A549 (cell line): ENCODE data around the gene PPP1R15A. TPM values are rescaled to one million over a fixed set of nuclear protein-coding genes. Genes with fewer than 3 reads are reported as not detected.

Experiments
- ATAC-seq, 2 experiments: fragments of 200-7000 bp in 1 of 2; fragments of >200 bp in 1 of 2; cut with Nextera tagmentation in 1 of 2; cut with Tn5 transposase in 1 of 2; 3 replicates each; pipeline versions ENCODE4 v1.8.0 to v1.9.1; 2018 to 2020; ENCODE audit warnings: mild to moderate bottlenecking in 1 of 2, moderate library complexity in 1 of 2
- CTCF ChIA-PET: fragments of 300-600 bp; sonication (Branson Sonifier 250); formaldehyde crosslinking; extraction: SDS; loops from one replicate; lab custom pipeline; 2021; ENCODE audit warnings: antibody characterized with exemption, inconsistent platforms; lab: Yijun Ruan, JAX
- POLR2A ChIA-PET: fragments of 350-600 bp; formaldehyde crosslinking; extraction: SDS; loops from one replicate; lab custom pipeline; 2021; ENCODE audit warnings: antibody characterized with exemption, inconsistent platforms; lab: Yijun Ruan, JAX
- DNase-seq, 2 experiments: peaks; one replicate each; pipeline versions ENCODE4 v3.0.0 to v3.0.0-alpha.2; 2011 to 2016; ENCODE audit warnings: low read depth in 1 of 2, low spot score in 1 of 2
- FAIRE-seq: peaks from 2 replicates; lab custom pipeline; 2011; peaks lifted over from hg19 to GRCh38; lab: Jason Lieb, UNC
- H3K27ac ChIP-seq, 2 experiments: fragments of >200 bp; sonication (Bioruptor Twin); formaldehyde crosslinking; 3 replicates each; pipeline ENCODE4 v1.5.1; 2016 to 2017
- H3K4me1 ChIP-seq: fragments of >200 bp; sonication (Bioruptor Twin); formaldehyde crosslinking; 3 replicates; pipeline ENCODE4 v1.6.1; 2016
- H3K4me2 ChIP-seq: fragments of >200 bp; sonication (Bioruptor Twin); formaldehyde crosslinking; 3 replicates; pipeline ENCODE4 v1.6.1; 2016
- H3K4me3 ChIP-seq: fragments of >200 bp; sonication (Bioruptor Twin); formaldehyde crosslinking; 3 replicates; pipeline ENCODE4 v1.5.1; 2016
- H3K9me3 ChIP-seq: fragments of >200 bp; sonication (Bioruptor Twin); formaldehyde crosslinking; 3 replicates; pipeline ENCODE4 v1.6.1; 2016
- CHD2 ChIP-seq: fragments of 150-350 bp; IDR thresholded peaks from 2 replicates; pipeline ENCODE4 v1.6.1; 2014; ENCODE audit warnings: low read length; ENCODE audit not compliant: partially characterized antibody
- EHF ChIP-seq: fragments of 250-450 bp; sonication (Bioruptor Pico); IDR thresholded peaks from 2 replicates; pipeline ENCODE4 v1.5.0; 2020; ENCODE audit warnings: mild to moderate bottlenecking
- ESRRA ChIP-seq: fragments of 150-350 bp; IDR thresholded peaks from 2 replicates; pipeline ENCODE4 v1.6.1; 2014; ENCODE audit warnings: mild to moderate bottlenecking, low read length, borderline replicate concordance
- FOSL2 ChIP-seq, 2 experiments: fragments of 450-650 bp in 1 of 2; fragments of >200 bp in 1 of 2; sonication (Bioruptor Twin) in 1 of 2; formaldehyde crosslinking; IDR thresholded peaks; 2 replicates each; pipeline versions ENCODE4 v1.5.0 to v1.6.1; 2016 to 2020; ENCODE audit warnings: mild to moderate bottlenecking in 1 of 2, moderate library complexity in 1 of 2
- GATA3 ChIP-seq: IDR thresholded peaks from 2 replicates; pipeline ENCODE4 v1.6.1; 2012; ENCODE audit warnings: borderline replicate concordance
- HEYL ChIP-seq: fragments of 250-450 bp; sonication (Bioruptor Pico); IDR thresholded peaks from 2 replicates; pipeline ENCODE4 v1.8.0; 2021; ENCODE audit warnings: mild to moderate bottlenecking, moderate library complexity
- HOXA7 ChIP-seq: fragments of 250-450 bp; sonication (Bioruptor Pico); IDR thresholded peaks from 2 replicates; pipeline ENCODE4 v1.5.0; 2020; ENCODE audit warnings: mild to moderate bottlenecking, moderate library complexity
- HOXB13 ChIP-seq: fragments of 250-450 bp; sonication (Bioruptor Pico); IDR thresholded peaks from 2 replicates; pipeline ENCODE4 v1.5.0; 2020; ENCODE audit warnings: low read depth, mild to moderate bottlenecking, moderate library complexity
- KDM5A ChIP-seq: fragments of 200-600 bp; sonication (generic); IDR thresholded peaks from 2 replicates; pipeline ENCODE4 v1.6.1; 2016; ENCODE audit warnings: antibody characterized with exemption, mild to moderate bottlenecking
- MAFK ChIP-seq: fragments of 450-650 bp; IDR thresholded peaks from 2 replicates; pipeline ENCODE4 v1.6.1; 2014; ENCODE audit not compliant: partially characterized antibody
- MYC ChIP-seq: IDR thresholded peaks from 2 replicates; pipeline ENCODE4 v1.6.1; 2012; ENCODE audit warnings: mild to moderate bottlenecking, inconsistent platforms, low read length, improper control_type of control experiment, borderline replicate concordance
- NFE2L2 ChIP-seq: fragments of 150-350 bp; conservative IDR thresholded peaks from 2 replicates; pipeline ENCODE4 v1.6.1; 2014; ENCODE audit warnings: low read length
- NPAS2 ChIP-seq: fragments of 250-450 bp; sonication (Bioruptor Pico); IDR thresholded peaks from 2 replicates; pipeline ENCODE4 v1.8.0; 2022; ENCODE audit warnings: mild to moderate bottlenecking, moderate library complexity, borderline replicate concordance
- PHF8 ChIP-seq: fragments of 200-600 bp; sonication (generic); IDR thresholded peaks from 2 replicates; pipeline ENCODE4 v1.6.1; 2016; ENCODE audit warnings: low read depth, mild to moderate bottlenecking, antibody characterized with exemption, moderate library complexity, borderline replicate concordance
- POLR2A ChIP-seq: IDR thresholded peaks from 2 replicates; pipeline ENCODE4 v1.6.1; 2012; ENCODE audit warnings: mild to moderate bottlenecking, low read length
- POLR2AphosphoS2 ChIP-seq: conservative IDR thresholded peaks from 2 replicates; pipeline ENCODE4 v1.6.1; 2012; ENCODE audit warnings: low read length, improper control_type of control experiment, inconsistent platforms
- RFX5 ChIP-seq: fragments of 450-650 bp; IDR thresholded peaks from 2 replicates; pipeline ENCODE4 v1.7.1; 2014; ENCODE audit warnings: antibody characterized with exemption, mild to moderate bottlenecking, moderate library complexity
- TP53 ChIP-seq: fragments of 250-450 bp; sonication (Bioruptor Pico); IDR thresholded peaks from 2 replicates; pipeline ENCODE4 v1.5.0; 2021; ENCODE audit warnings: mild to moderate bottlenecking, moderate library complexity
- ZSCAN20 ChIP-seq: fragments of 250-450 bp; sonication (Bioruptor Pico); IDR thresholded peaks from 2 replicates; pipeline ENCODE4 v1.8.0; 2022; ENCODE audit warnings: mild to moderate bottlenecking, moderate library complexity
- WGBS: methylation state at CpG from one replicate; pipeline ENCODE4 v1.1.6; 2017; ENCODE audit errors: missing lambda C conversion rate; 5-methylcytosine and 5-hydroxymethylcytosine counted together
- polyA plus RNA-seq, 4 experiments: library from polyadenylated mRNA; depleted of rRNA in 3 of 4; stranded (reverse); fragments of >200 nt; fragmentation: RNase III in 1 of 4; extraction: RNeasy Plus Mini Kit Qiagen cat#74134 plus additional on column Dnase treatment in 1 of 4; gene quantifications; 2 replicates in 3 of 4; 3 replicates in 1 of 4; pipeline ENCODE4 v1.2.3, GENCODE V29; 2011 to 2017
- TF ChIP-seq, protein P1 (sequence below): fragments of >200 bp; sonication (Bioruptor Twin); formaldehyde crosslinking; IDR thresholded peaks from 3 replicates; pipeline ENCODE4 v1.6.1; 2016
- TF ChIP-seq, protein P2 (sequence below): fragments of >200 bp; sonication (Bioruptor Twin); formaldehyde crosslinking; IDR thresholded peaks from 3 replicates; pipeline ENCODE4 v1.5.1; 2016
- TF ChIP-seq, protein P3 (sequence below): fragments of 450-650 bp; IDR thresholded peaks from 2 replicates; pipeline ENCODE4 v1.6.1; 2014; ENCODE audit warnings: antibody characterized with exemption
- TF ChIP-seq, protein P4 (sequence below): fragments of 200-600 bp; sonication (generic); IDR thresholded peaks from 2 replicates; pipeline ENCODE4 v1.6.1; 2016; ENCODE audit warnings: antibody characterized with exemption, mild to moderate bottlenecking, moderate library complexity
- TF ChIP-seq, protein P5 (sequence below): fragments of 250-450 bp; sonication (Bioruptor Pico); IDR thresholded peaks from 2 replicates; pipeline ENCODE4 v1.5.0; 2021; ENCODE audit warnings: mild to moderate bottlenecking, moderate library complexity, borderline replicate concordance

The PPP1R15A gene
- polyA plus RNA-seq, 2 of the 4 experiments (the other 2 are of a cell fraction) = 29.7 to 74.2 TPM

DNA sequence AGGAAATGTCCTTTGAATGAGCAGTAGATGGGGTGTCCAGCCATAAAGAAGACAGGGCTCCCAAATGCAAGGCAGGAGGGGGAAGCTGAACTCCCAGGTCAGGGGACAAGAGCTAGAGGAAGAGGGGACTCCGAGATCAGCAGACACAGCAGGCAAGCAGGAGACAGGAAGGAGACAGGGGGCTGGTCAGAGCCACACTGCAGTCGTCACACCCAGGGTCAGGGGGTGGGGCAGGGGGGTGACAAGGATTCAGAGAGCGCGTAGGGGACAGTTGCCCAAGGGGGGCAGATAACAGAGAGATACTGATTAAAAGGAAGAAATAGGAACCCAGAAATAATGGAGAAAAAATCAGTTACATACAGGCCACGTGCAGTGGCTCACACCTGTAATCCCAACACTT lies 39.2 kb upstream of the PPP1R15A start:
- POLR2A ChIA-PET = no interaction called here
- TF ChIP-seq, protein P1, sequence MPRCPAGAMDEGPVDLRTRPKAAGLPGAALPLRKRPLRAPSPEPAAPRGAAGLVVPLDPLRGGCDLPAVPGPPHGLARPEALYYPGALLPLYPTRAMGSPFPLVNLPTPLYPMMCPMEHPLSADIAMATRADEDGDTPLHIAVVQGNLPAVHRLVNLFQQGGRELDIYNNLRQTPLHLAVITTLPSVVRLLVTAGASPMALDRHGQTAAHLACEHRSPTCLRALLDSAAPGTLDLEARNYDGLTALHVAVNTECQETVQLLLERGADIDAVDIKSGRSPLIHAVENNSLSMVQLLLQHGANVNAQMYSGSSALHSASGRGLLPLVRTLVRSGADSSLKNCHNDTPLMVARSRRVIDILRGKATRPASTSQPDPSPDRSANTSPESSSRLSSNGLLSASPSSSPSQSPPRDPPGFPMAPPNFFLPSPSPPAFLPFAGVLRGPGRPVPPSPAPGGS = no peak
- TF ChIP-seq, protein P2, sequence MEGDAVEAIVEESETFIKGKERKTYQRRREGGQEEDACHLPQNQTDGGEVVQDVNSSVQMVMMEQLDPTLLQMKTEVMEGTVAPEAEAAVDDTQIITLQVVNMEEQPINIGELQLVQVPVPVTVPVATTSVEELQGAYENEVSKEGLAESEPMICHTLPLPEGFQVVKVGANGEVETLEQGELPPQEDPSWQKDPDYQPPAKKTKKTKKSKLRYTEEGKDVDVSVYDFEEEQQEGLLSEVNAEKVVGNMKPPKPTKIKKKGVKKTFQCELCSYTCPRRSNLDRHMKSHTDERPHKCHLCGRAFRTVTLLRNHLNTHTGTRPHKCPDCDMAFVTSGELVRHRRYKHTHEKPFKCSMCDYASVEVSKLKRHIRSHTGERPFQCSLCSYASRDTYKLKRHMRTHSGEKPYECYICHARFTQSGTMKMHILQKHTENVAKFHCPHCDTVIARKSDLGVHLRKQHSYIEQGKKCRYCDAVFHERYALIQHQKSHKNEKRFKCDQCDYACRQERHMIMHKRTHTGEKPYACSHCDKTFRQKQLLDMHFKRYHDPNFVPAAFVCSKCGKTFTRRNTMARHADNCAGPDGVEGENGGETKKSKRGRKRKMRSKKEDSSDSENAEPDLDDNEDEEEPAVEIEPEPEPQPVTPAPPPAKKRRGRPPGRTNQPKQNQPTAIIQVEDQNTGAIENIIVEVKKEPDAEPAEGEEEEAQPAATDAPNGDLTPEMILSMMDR = no peak
- TF ChIP-seq ZSCAN20 (CRISPR knock-in tag) (no peak), HOXB13 (CRISPR knock-in tag) (no peak), KDM5A (no peak), POLR2A (no peak), HEYL (CRISPR knock-in tag) (no peak), EHF (CRISPR knock-in tag) (no peak), MAFK (no peak), MYC (no peak), CHD2 (no peak), ESRRA (no peak), TP53 (CRISPR knock-in tag) (no peak), NPAS2 (CRISPR knock-in tag) (no peak)
- TF ChIP-seq, protein P3, sequence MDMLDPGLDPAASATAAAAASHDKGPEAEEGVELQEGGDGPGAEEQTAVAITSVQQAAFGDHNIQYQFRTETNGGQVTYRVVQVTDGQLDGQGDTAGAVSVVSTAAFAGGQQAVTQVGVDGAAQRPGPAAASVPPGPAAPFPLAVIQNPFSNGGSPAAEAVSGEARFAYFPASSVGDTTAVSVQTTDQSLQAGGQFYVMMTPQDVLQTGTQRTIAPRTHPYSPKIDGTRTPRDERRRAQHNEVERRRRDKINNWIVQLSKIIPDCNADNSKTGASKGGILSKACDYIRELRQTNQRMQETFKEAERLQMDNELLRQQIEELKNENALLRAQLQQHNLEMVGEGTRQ = no peak
- TF ChIP-seq, protein P4, sequence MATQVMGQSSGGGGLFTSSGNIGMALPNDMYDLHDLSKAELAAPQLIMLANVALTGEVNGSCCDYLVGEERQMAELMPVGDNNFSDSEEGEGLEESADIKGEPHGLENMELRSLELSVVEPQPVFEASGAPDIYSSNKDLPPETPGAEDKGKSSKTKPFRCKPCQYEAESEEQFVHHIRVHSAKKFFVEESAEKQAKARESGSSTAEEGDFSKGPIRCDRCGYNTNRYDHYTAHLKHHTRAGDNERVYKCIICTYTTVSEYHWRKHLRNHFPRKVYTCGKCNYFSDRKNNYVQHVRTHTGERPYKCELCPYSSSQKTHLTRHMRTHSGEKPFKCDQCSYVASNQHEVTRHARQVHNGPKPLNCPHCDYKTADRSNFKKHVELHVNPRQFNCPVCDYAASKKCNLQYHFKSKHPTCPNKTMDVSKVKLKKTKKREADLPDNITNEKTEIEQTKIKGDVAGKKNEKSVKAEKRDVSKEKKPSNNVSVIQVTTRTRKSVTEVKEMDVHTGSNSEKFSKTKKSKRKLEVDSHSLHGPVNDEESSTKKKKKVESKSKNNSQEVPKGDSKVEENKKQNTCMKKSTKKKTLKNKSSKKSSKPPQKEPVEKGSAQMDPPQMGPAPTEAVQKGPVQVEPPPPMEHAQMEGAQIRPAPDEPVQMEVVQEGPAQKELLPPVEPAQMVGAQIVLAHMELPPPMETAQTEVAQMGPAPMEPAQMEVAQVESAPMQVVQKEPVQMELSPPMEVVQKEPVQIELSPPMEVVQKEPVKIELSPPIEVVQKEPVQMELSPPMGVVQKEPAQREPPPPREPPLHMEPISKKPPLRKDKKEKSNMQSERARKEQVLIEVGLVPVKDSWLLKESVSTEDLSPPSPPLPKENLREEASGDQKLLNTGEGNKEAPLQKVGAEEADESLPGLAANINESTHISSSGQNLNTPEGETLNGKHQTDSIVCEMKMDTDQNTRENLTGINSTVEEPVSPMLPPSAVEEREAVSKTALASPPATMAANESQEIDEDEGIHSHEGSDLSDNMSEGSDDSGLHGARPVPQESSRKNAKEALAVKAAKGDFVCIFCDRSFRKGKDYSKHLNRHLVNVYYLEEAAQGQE = no peak
- TF ChIP-seq, all 56 proteins: peak for 0
- Histone ChIP-seq H3K27ac (no peak overlapping the region), H3K4me2 (no peak overlapping the region), H3K4me3 (no peak overlapping the region), H3K9me3 (no peaks in the 10 kb centered on the region), H3K4me1 (peaks cover 7% of the 10 kb centered on the region; the same call in 2 of the 3 replicates)
- DNase-seq = no peak
- no peak for FAIRE-seq
- no peak for ATAC-seq
- CTCF ChIA-PET = interaction anchor here (0.8 to 12.3 kb wide), 9 partner anchors 10 to 187 kb away, joined by 3 to 151 read pairs (median 6); partner anchors contain the start of gene CA11
- WGBS = 88% methylated on average over 5 of the region's 5 CpGs

DNA sequence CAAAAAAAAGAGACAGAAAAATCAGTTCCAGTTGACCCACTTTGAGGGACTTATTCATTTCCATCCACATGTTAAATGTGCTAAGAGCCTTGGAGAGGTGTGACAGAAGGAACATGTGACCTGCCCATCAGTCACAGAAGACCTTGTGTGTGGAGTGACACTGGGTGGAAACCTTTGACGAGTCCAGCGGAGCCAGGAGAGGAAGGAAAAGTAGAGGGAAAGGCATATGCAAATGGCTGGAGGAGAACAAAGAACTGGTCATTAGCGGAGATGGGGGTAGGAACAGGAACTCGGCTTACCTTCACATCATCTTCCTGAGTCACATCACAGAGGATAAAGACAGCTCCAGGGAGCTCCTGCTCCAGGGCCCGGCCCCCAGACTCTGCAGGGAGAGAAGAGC lies 38.2 kb upstream of the PPP1R15A start:
- no peak for FAIRE-seq
- Histone ChIP-seq H3K4me1 (peaks cover 7% of the 10 kb centered on the region; the same call in 2 of the 3 replicates), H3K27ac (no peak overlapping the region), H3K4me3 (no peak overlapping the region), H3K4me2 (no peak overlapping the region), H3K9me3 (no peaks in the 10 kb centered on the region)
- no peak for DNase-seq
- CTCF ChIA-PET = interaction anchor here (1.0 to 12.3 kb wide), 7 partner anchors 9 to 159 kb away, joined by 3 to 151 read pairs (median 6); partner anchors contain the start of genes GYS1 and RUVBL2
- 88% methylated on average over 5 of the region's 5 CpGs for WGBS
- ATAC-seq = no peak
- POLR2A ChIA-PET = no interaction called here
- no peak for TF ChIP-seq GATA3
- no peak for TF ChIP-seq NFE2L2
- TF ChIP-seq, protein P5, sequence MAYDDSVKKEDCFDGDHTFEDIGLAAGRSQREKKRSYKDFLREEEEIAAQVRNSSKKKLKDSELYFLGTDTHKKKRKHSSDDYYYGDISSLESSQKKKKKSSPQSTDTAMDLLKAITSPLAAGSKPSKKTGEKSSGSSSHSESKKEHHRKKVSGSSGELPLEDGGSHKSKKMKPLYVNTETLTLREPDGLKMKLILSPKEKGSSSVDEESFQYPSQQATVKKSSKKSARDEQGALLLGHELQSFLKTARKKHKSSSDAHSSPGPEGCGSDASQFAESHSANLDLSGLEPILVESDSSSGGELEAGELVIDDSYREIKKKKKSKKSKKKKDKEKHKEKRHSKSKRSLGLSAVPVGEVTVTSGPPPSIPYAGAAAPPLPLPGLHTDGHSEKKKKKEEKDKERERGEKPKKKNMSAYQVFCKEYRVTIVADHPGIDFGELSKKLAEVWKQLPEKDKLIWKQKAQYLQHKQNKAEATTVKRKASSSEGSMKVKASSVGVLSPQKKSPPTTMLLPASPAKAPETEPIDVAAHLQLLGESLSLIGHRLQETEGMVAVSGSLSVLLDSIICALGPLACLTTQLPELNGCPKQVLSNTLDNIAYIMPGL (CRISPR knock-in tag) = no peak
- TF ChIP-seq FOSL2 (IDR thresholded peaks at IDR 0.05) = no peak
- TF ChIP-seq FOSL2 (CRISPR knock-in tag; IDR thresholded peaks at IDR 0.05) = no peak
- TF ChIP-seq RFX5 = no peak
- no peak for TF ChIP-seq PHF8
- TF ChIP-seq, protein P4 = no peak
- no peak for TF ChIP-seq HOXA7 (CRISPR knock-in tag)
- TF ChIP-seq POLR2AphosphoS2 = no peak
